ENCODE results near the gene DNAJC5. TPM values are rescaled to one million over a fixed set of nuclear protein-coding genes. Genes with fewer than 3 reads are reported as not detected.
A peak's percentile ranks its signal among the peaks of the same experiment; 100 is the strongest.

Gene DNAJC5
- total RNA-seq, 2 experiments from 2014 or later = 27.5 to 27.7 TPM

GRCh38 chr20:63967330-63968135 is 72.6 kb downstream of the DNAJC5 start:
- H2AFZ ChIP-seq (ENCODE audit: low read length) = no peak overlapping the region
- no peaks in the 10 kb centered on the region for H3K9me3 ChIP-seq (ENCODE audit: low read length)
- no peaks in the 10 kb centered on the region for H3K79me2 ChIP-seq (ENCODE audit: insufficient read depth, low read depth, low read length)
- H3K36me3 ChIP-seq (ENCODE audit: insufficient read depth, low read length) = no peaks in the 10 kb centered on the region
- CTCF ChIA-PET (ENCODE audit: unreplicated experiment) = no interaction called here
- H3K27ac ChIP-seq (ENCODE audit: low read depth, low read length, poor library complexity, severe bottlenecking) = no peak overlapping the region
- H4K20me1 ChIP-seq (ENCODE audit: insufficient read depth, low read length) = no peaks in the 10 kb centered on the region
- H3K9me2 ChIP-seq (ENCODE audit: insufficient read depth, low read length) = no peaks in the 10 kb centered on the region
- no peak overlapping the region for H3K4me2 ChIP-seq (ENCODE audit: low read length)
- POLR2A ChIA-PET = interaction anchor here (0.6 to 1.0 kb wide), 2 partner anchors 24 to 288 kb away, joined by 3 read pairs; partner anchors contain the start of gene PCMTD2
- peaks cover 16% of the 10 kb centered on the region for H3K4me1 ChIP-seq (ENCODE audit: insufficient read depth, low read length, poor library complexity, severe bottlenecking)
- BruUV-seq (replicated peaks) = no TSS peak
- H3K4me3 ChIP-seq (ENCODE audit: low read depth, low read length, poor library complexity, severe bottlenecking) = no peak overlapping the region
- intact Hi-C loops (cut with micrococcal nuclease; ENCODE audit: unreplicated experiment) = no loop called here
- DNase-seq (ENCODE audit: low spot score) = no peak
- TF ChIP-seq EZH2phosphoT487 (IDR thresholded peaks at IDR 0.05; ENCODE audit: borderline replicate concordance, low read depth, low read length) (no peak), CTCF (conservative IDR thresholded peaks at IDR 0.05; ENCODE audit: low read length) (no peak)

GRCh38 chr20:63968136-63968927 is 73.4 kb downstream of the DNAJC5 start:
- no peaks in the 10 kb centered on the region for H3K36me3 ChIP-seq (ENCODE audit: insufficient read depth, low read length)
- H3K9me3 ChIP-seq (ENCODE audit: low read length) = no peaks in the 10 kb centered on the region
- CTCF ChIA-PET (ENCODE audit: unreplicated experiment) = no interaction called here
- H3K9me2 ChIP-seq (ENCODE audit: insufficient read depth, low read length) = no peaks in the 10 kb centered on the region
- H3K4me3 ChIP-seq (ENCODE audit: low read depth, low read length, poor library complexity, severe bottlenecking) = peak overlapping the region; percentile 72
- H3K27ac ChIP-seq (ENCODE audit: low read depth, low read length, poor library complexity, severe bottlenecking) = peak overlapping the region; percentile 1
- H2AFZ ChIP-seq (ENCODE audit: low read length) = no peak overlapping the region
- POLR2A ChIA-PET = interaction anchor here (1.0 kb wide), 1 partner anchor 288 kb away, joined by 3 read pairs; the partner anchor contains the start of gene PCMTD2
- TF ChIP-seq CTCF (conservative IDR thresholded peaks at IDR 0.05; ENCODE audit: low read length) = no peak
- TF ChIP-seq EZH2phosphoT487 (IDR thresholded peaks at IDR 0.05; ENCODE audit: borderline replicate concordance, low read depth, low read length) = no peak
- no peaks in the 10 kb centered on the region for H4K20me1 ChIP-seq (ENCODE audit: insufficient read depth, low read length)
- no peaks in the 10 kb centered on the region for H3K79me2 ChIP-seq (ENCODE audit: insufficient read depth, low read depth, low read length)
- H3K4me2 ChIP-seq (ENCODE audit: low read length) = peak overlapping the region; percentile 79
- H3K4me1 ChIP-seq (ENCODE audit: insufficient read depth, low read length, poor library complexity, severe bottlenecking) = peaks cover 17% of the 10 kb centered on the region
- DNase-seq (ENCODE audit: low spot score) = no peak
- BruUV-seq (replicated peaks) = TSS peak; percentile 45
- intact Hi-C loops (cut with micrococcal nuclease; ENCODE audit: unreplicated experiment) = no loop called here

All from OCI-LY7 (cell line).